HG02642 (cell line): ENCODE measurements around the gene FAM221A.
"Not testable (repeated sequence)": the region's sequence is repeated elsewhere in the genome, so short reads cannot be mapped to it uniquely, and the experiment has no call there.

Experiments
- ATAC-seq: cut with Tn5 transposase; IDR thresholded peaks from one replicate; pipeline ENCODE4 v1.9.1; 2021; ENCODE audit warnings: mild to moderate bottlenecking; ENCODE audit not compliant: unreplicated experiment, poor library complexity

Gene FAM221A

DNA sequence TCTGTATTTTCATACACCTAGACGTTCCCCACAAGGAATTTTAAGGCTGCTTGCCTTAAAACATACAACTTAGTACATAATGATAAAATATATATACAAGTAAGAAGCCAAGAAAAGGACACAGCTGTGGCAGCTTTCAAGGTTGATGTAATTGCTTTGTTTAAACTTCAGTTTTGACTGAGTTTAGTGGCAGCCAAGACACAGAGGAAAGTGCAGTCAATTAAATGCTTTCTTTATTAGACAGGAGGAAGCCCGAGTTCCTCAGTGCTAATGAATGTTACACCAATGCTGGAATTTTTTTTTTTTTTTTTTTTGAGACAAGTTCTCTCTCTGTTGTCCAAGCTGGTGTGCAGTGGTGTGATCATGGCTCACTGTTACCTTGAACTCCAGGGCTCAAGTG, 18.8 kb downstream of the FAM221A start:
- no peak for ATAC-seq

DNA sequence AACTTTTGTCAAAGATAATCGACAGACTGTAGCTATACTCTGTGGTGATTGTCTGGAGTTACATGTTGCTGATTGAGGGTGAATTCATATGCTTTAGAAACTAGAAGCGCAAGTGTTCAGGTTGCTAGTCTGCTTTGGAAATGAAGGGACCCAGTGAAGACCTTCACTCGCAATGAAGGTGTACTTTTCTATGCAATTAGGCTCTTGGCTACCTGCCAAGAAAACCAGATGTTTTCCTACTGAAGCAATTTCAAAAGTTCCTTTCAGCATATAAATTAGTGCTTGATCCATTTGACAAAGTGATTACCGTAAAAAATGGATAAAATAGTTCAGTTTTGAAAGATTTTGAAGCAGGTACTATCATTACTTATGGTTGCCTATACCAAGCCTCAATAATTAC, 20.0 kb downstream of the FAM221A start:
- ATAC-seq, result no peak

DNA sequence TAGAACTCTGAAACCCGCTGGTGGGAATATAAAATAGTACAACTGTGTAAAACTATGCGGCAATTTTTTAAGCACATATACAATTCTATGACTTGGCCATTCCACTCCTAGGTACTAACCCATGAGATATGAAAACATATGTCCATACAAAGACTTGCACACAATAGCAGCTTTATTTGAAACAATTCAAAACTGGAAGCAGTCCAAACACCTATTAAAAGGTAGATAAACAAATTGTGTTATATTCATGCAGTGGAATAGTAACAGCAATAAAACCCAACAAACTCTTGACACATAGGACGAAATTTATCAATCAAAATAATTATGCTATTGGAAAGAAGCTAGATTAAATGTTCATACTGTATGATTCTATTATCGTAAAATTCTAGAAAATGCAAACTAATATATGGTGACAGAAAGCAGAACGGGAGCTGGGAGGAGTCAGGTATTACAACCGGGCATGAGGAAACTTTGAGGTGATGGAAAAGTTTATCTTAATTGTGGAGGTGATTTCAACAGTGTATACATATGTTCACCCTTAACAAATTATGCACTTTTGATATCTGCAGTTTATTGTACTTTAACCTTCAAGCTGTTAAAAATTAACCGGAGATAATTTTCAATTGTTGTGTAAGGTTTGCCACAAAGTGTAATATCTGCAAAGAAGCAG, 29.2 kb downstream of the FAM221A start:
- ATAC-seq, result no peak

DNA sequence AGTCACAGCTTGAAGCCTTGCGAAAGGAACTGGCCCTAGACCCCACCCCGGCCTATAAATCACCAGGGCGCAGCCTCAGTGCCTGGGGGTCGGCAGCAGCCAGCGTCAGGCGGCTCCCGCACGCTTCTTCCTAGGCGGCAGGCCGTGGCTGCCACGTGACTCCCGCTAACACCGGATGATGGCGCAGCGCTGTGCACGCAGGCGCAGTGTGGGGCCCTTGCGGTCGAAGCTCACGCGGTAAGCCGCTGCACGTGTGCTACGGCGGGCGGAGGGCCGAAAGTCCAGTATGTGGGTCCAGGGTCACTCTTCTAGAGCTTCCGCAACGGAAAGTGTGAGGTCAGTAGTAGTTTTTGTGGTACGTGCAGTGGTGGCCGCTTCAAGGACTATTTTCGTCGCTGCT, 30.0 kb downstream of the FAM221A start, which contains the start of gene STK31:
TSS of gene STK31 (plus strand) at position 220 of the 400 bp plus-strand sequence. CDS start at position 287, 67 bp downstream.
- no peak for ATAC-seq

DNA sequence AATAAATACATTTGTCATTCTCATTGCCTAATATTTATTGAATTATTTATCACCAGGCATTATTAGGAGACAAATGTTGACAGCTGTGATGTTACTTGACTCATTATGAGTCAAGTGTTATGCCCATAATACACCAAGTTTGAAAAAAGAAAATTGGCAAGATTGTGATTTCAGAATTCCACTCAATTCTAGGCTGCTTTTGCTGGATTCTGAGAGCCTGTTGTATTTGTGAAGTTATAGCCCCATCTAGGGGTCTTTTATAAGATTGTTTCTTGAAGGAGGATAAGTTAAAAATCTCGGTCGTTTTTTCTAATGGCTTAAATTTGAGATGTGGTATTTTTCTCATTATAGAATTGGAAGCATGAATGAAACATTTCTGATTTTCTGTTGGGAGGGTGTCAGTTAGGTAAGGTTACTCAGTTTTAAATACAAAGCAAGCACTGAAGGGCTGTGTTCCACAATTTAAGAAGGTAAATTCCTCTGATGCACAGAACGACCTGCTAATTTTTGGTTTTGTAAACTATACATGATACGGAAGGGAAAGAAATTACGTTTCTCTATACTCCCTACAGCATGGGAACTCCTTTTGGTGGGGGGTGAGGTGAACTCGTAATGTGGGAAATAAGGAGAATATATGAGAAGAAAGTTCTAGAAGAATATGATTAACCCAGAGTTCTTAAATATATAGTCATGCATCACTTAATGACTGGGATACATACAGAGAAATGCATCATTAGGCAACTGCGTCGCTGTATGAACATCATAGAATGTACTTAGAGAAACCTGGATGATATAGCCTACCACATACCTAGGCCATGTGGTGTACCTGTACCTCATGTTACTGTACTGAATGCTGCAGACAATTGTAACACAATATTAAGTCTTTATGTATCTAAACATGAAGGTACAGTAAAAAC, 32.6 kb downstream of the FAM221A start:
- no peak for ATAC-seq

DNA sequence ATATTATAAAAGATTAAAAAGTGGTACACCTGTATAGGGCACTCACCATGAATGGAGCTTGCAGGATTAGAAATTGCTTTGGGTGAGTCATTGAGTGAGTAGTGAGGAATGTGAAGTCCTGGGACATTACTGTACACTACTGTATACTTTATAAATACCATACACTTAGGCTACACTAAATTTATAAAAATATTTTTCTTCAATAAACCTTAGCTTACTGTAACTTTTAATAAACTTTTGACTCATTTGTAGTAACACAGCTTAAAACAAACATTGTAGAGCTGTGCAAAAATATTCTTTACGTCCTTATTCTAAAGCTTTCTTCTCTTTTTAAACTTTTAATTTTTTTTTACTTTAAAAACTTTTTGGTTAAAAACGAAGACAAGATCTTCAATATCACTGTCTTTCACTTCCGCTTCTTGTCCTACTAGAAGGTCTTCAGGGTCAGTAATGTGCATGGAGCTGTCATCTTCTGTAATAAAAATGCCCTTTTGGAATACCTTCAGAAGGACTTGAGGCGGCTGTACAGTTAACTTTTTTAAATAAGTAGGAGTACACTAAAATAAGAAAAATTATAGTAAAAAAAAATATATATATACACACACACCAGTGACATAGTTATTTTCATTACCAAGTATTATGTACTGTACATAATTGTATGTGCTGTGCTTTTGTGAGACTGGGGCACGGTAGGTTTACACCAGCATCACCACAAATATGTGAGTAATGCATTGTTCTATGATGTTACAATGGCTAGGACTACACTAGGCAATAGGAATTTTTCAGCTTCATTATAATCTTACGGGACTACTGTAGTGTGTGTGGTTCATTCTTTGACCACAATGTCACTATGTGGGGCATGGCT, 33.5 kb downstream of the FAM221A start:
- no peak for ATAC-seq

DNA sequence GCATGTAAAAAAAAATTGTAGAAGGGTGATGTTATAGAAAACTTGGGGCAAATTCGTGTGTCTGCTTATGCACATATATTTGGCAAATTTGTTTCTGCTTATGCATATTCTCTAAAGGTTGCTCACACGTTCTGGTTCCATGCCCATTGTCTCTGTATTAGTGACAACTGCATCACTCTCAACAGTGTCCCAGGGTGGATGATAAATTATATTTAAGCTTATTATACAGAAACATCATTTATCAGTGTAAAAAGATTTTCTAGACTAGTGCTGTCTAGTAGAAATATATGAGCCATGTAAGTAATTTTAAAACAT, 34.1 kb downstream of the FAM221A start:
- no peak for ATAC-seq

DNA sequence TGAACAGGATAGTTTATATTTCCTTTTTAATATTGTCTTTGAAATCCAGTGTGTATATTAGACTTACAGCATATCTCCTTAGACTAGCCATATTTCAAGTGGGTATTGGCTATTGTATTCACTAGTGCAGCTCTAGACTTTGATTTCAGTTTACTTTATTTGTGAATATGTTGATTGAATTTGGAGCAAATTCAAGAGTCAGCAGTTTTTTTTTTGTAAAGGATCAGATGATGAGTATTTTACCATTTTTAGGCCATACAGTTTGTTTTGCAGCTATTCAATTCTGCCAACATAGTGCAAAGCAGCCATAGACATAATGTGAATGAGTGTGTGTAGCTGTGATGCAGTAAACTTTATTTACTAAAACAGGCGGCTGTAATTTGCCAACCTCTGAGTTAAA, 34.6 kb downstream of the FAM221A start:
- ATAC-seq, result no peak

DNA sequence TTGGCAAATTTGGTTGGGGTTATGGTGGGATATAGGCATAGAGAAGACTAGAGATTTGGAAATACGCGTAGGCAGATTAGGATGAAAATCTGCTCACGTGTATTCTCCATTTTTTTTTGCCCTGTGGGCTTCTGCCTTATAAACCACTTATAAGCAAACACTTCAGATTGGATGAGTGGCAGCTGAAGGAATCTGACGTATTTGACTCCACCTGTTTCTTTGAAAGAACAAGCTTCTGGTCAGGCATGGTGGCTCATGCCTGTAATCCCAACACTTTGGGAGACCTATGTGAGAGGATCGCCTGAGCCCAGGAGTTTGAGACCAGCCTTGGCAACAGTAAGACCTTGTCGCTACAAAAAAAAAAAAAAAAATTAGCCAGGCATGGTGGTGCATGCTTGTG, 35.1 kb downstream of the FAM221A start:
- ATAC-seq, result no peak

DNA sequence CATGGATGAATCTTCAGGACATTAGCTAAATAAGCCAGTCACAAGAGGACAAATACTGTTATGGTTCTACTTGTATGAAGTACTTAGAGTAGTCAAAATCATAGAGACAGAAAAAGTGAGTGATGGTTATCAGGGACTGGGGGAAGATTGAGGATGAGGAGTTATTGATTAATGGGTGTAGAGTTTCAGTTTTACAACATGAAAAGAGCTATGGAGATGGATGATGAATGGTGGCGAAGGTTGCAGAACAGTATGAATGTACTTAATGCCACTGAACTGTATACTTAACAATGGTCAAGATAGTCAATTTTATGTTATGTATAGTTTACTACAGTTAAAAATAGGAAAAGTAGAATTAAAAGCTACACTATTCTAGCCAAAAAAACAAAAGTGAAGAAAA, 37.8 kb downstream of the FAM221A start:
- ATAC-seq, result no peak

DNA sequence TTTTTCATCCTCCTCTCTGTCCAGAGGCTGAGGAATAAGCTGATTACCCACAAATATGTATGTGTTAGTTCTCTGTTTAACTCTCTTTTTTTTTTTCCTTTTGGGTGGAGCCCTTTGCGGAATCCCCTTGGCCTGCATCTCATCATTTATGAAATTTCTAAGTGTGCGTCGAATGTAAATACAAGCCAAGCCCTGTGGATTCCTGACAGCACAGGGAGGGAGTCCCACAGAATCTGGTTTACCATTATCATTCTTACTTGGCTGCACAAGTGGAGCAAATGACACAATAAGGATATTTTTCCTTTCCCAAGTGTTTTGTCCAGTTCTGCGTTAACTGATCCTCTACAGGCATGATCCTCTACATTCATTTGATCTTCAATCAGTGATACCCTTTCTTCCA, 41.5 kb downstream of the FAM221A start:
- ATAC-seq, result no peak

DNA sequence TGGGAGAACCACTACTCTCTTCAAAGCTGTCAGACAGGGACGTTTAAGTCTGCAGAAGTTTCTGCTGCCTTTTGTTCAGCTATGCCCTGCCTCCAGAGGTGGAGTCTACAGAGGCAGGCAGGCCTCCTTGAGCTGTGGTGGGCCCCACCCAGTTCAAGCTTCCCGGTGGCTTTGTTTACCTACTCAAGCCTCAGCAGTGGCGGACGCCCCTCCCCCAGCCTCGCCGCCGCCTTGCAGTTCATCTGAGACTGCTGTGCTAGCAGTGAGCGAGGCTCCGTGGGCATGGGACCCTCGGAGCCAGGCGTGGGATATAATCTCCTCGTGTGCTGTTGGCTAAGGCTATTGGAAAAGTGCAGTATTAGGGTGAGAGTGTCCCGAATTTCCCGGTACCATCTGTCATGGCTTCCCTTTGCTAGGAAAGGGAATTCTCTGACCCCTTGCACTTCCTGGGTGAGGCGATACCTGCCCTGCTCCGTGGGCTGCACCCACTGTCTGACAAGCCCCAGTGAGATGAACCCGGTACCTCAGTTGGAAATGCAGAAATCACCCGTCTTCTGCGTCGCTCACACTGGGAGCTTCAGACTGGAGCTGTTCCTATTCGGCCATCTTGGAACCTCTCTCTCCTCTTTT, 42.7 kb downstream of the FAM221A start:
- not testable (repeated sequence) for ATAC-seq

DNA sequence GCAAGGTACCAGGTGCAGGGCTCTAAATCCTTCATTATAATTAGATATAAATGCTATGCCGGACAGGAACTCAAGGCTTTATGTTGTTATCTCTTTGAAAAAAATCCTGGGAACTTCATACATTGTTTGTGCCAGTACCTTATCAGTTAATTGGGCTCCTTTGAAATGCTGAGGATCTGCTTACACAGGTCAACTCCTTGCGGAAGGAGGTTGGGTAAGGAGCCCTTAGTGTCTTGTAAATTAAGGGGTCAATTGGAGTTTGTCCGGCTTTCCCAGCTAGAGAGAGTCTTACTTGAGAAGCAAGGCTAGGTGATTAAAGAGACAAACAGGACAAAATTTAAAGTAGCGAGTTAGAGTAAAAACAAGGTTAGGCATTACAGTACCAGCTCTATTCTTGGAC, 44.1 kb downstream of the FAM221A start:
- ATAC-seq, result not testable (repeated sequence)

DNA sequence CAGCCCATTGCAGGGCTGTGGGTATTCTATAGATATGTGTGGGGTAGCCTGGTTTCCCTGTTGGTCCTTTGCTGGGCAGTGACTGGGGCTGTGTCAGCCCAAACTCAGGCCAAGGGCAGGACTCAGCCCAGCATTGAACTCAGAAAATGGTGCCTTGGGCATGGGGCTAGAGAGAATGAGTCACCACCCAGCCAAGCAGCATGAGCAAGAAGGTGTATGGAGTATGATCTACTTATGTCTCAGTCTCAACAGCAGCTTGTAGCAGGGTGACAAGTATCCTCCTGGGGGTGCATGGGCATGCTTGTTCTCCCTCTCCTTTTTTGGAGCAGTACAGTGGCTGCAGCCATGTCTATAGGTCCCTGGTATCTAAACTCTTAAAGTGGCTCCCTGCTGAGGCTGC, 62.1 kb downstream of the FAM221A start:
- no peak for ATAC-seq

DNA sequence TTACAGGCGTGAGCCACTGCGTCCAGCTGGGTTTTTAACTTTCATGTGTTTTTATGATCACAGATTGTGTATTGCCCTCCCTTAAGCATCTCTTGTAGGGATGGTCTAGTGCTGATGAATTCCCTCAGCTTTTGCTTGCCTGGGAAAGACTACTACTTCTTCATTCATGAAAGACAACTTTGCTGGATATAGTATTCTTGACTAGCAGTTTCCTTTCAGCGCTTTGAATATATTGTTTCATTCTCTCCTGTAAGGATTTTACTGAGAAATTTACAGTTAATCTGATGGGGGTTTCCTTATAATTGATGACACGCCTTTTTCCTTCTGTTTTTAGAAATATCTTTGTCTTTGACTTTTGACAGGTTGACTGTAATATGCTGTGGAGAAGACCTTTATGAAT, 63.2 kb downstream of the FAM221A start:
- no peak for ATAC-seq

DNA sequence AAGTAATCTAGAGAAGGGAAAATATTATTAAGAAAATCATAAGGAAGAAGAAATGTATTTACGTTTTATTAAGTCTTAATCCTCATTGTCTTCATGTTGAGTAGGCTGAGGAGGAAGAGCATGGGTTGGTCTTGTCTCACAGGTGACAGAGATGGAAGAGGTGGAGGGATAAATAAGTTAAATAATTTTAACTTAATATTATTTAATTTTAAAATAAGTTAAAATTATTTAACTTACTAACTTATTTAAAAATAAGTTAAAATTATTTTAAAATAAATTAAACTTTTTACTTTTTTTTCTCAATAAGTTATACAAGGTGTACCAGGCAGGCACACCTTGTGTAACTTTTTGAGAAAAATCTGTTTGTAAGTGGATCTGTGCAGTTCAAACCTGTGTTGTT, 66.6 kb downstream of the FAM221A start:
- no peak for ATAC-seq

DNA sequence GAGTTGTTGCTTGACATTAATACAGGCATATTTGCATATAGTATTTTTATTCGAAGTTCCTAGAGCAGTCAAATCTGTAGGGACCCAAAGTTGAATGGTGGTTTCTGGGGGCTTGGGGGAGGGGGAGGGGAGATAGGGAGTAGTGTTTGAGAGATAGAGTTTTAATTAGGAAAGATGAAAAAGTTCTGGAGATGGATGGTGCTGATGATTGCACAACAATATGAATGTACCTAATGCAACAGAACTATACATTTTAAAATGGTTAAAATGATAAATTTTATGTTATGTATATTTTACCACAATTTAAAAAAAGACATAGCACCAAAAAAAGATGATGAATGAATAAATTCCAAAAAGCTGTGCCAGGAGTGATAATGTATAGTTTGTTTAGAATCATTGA, 71.9 kb downstream of the FAM221A start:
- ATAC-seq, result no peak
